ENCODE data around the gene RHO. TPM values are rescaled to one million over a fixed set of nuclear protein-coding genes. Genes with fewer than 3 reads are reported as not detected.
"Not testable (repeated sequence)": the region's sequence is repeated elsewhere in the genome, so short reads cannot be mapped to it uniquely, and the experiment has no call there.

RHO gene
- total RNA-seq: not detected

DNA sequence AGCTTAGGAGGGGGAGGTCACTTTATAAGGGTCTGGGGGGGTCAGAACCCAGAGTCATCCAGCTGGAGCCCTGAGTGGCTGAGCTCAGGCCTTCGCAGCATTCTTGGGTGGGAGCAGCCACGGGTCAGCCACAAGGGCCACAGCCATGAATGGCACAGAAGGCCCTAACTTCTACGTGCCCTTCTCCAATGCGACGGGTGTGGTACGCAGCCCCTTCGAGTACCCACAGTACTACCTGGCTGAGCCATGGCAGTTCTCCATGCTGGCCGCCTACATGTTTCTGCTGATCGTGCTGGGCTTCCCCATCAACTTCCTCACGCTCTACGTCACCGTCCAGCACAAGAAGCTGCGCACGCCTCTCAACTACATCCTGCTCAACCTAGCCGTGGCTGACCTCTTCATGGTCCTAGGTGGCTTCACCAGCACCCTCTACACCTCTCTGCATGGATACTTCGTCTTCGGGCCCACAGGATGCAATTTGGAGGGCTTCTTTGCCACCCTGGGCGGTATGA is at the start of gene RHO:
TSS of gene RHO (plus strand) at position 51 of the 512 bp plus-strand sequence. CDS start at position 146, 95 bp downstream.
- Histone ChIP-seq H3K36me3 (no peaks in the 10 kb centered on the region), H3K4me1 (peaks cover 11% of the 10 kb centered on the region), H3K27me3 (no peaks in the 10 kb centered on the region), H3K9me3 (no peaks in the 10 kb centered on the region), H3K4me3 (no peak within 1 kb of the TSS), H3K27ac (no peak within 1 kb of the TSS)
- no peak for DNase-seq (ENCODE audit: low spot score in 2 of 2)
- TF ChIP-seq POLR2A (IDR thresholded peaks at IDR 0.05) (no peak), EP300 (IDR thresholded peaks at IDR 0.05) (no peak), POLR2AphosphoS5 (IDR thresholded peaks at IDR 0.05) (no peak)
- TF ChIP-seq, protein P1, sequence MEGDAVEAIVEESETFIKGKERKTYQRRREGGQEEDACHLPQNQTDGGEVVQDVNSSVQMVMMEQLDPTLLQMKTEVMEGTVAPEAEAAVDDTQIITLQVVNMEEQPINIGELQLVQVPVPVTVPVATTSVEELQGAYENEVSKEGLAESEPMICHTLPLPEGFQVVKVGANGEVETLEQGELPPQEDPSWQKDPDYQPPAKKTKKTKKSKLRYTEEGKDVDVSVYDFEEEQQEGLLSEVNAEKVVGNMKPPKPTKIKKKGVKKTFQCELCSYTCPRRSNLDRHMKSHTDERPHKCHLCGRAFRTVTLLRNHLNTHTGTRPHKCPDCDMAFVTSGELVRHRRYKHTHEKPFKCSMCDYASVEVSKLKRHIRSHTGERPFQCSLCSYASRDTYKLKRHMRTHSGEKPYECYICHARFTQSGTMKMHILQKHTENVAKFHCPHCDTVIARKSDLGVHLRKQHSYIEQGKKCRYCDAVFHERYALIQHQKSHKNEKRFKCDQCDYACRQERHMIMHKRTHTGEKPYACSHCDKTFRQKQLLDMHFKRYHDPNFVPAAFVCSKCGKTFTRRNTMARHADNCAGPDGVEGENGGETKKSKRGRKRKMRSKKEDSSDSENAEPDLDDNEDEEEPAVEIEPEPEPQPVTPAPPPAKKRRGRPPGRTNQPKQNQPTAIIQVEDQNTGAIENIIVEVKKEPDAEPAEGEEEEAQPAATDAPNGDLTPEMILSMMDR (IDR thresholded peaks at IDR 0.05): no peak
- WGBS: 89% methylated on average over 18 of the region's 18 CpGs

DNA sequence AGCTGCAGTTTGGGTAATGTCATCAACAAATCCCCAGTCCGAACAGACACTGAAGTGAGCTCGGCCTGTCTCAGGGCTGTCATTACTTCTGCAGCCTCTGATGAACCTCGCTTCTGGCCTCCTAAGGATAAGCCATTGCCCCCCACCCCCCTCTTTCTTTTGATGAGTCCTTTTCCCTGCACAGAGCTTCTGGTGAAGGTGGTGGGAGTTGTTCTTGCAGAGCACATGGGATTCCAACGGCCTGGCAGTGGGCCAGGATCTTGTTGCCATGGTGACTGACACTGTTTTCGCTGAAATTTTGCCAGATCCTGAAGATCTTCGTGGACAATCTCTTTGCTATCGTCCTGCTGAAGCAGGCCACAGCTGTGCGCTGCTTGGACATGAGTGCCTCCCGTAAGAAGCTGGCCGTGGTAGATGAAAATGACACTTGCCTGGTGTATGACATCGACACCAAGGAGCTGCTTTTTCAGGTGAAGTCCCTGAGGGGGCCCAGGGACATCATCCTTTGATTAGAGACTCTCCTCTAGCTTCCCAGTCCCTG is 47.1 kb upstream of the RHO start:
- H3K36me3 ChIP-seq: peaks cover 56% of the 10 kb centered on the region
- not testable (repeated sequence) for H3K27me3 ChIP-seq; DNase-seq (ENCODE audit: low spot score in 2 of 2); H3K4me3 ChIP-seq; H3K9me3 ChIP-seq
- peak overlapping the region; percentile 66 for H3K27ac ChIP-seq
- H3K4me1 ChIP-seq: peaks cover 43% of the 10 kb centered on the region
- WGBS: 62% methylated on average over 4 of the region's 11 CpGs

- peaks cover 51% of the 10 kb centered on the region for H3K36me3 ChIP-seq
- no peaks in the 10 kb centered on the region for H3K27me3 ChIP-seq
- H3K4me3 ChIP-seq: no peak overlapping the region
- peaks cover 49% of the 10 kb centered on the region for H3K4me1 ChIP-seq
- peak overlapping the region; percentile 66 for H3K27ac ChIP-seq
- DNase-seq (ENCODE audit: low spot score in 2 of 2): peak; percentile 86 to 88
- no peaks in the 10 kb centered on the region for H3K9me3 ChIP-seq
- TF ChIP-seq POLR2AphosphoS5 (IDR thresholded peaks at IDR 0.05) (peak in 1 of 3 donors; percentile 72), POLR2A (IDR thresholded peaks at IDR 0.05) (no peak)
- TF ChIP-seq, protein P1 (IDR thresholded peaks at IDR 0.05): no peak
- 37% methylated on average over 12 of the region's 12 CpGs for WGBS
These were observed 46.6 kb upstream of the RHO start for GRCh38 chr3:129481766-129482332.

- WGBS: 78% methylated on average over 1 of the region's 1 CpG
- no peaks in the 10 kb centered on the region for H3K27me3 ChIP-seq
- no peak for TF ChIP-seq EP300 (IDR thresholded peaks at IDR 0.05)
- TF ChIP-seq POLR2A (IDR thresholded peaks at IDR 0.05): no peak
- TF ChIP-seq, protein P1 (IDR thresholded peaks at IDR 0.05): no peak
- no peak for TF ChIP-seq POLR2AphosphoS5 (IDR thresholded peaks at IDR 0.05)
- peaks cover 42% of the 10 kb centered on the region for H3K36me3 ChIP-seq
- H3K4me1 ChIP-seq: peaks cover 57% of the 10 kb centered on the region
- H3K9me3 ChIP-seq: no peaks in the 10 kb centered on the region
- H3K4me3 ChIP-seq: no peak overlapping the region
- no peak for DNase-seq (ENCODE audit: low spot score in 2 of 2)
- peak overlapping the region; percentile 66 for H3K27ac ChIP-seq
These were observed 45.7 kb upstream of the RHO start for GRCh38 chr3:129482721-129483120.

DNA sequence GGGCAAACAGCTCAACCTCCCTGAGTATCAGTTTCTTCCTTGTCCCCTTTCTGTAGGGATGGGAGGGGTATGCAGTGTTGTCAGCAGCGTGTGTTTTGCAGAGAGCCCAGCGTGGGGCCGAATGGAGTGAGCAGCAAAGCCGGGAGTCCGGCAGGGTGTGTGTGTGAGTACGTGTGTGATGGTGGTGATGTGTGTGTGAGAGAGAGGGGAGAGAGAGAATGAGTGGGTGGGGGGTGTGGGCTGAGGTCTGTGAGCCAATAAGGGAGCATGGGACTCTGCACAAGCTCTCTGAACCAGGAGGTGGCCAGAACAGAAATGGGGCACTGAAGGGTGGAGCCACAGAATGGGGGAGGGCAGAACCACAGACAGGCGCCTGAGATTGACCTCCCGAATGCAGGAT is 44.6 kb upstream of the RHO start:
- no peak overlapping the region for H3K27ac ChIP-seq
- no peaks in the 10 kb centered on the region for H3K9me3 ChIP-seq
- H3K4me1 ChIP-seq: peaks cover 62% of the 10 kb centered on the region
- WGBS: 90% methylated on average over 8 of the region's 8 CpGs
- TF ChIP-seq POLR2AphosphoS5 (IDR thresholded peaks at IDR 0.05) (no peak), EP300 (IDR thresholded peaks at IDR 0.05) (no peak), POLR2A (IDR thresholded peaks at IDR 0.05) (no peak)
- TF ChIP-seq, protein P1 (IDR thresholded peaks at IDR 0.05): no peak
- no peaks in the 10 kb centered on the region for H3K27me3 ChIP-seq
- no peak for DNase-seq (ENCODE audit: low spot score in 2 of 2)
- H3K4me3 ChIP-seq: no peak overlapping the region
- peaks cover 33% of the 10 kb centered on the region for H3K36me3 ChIP-seq

GRCh38 chr3:129485146-129485545 is 43.3 kb upstream of the RHO start:
- not testable (repeated sequence) for H3K27me3 ChIP-seq; H3K9me3 ChIP-seq; H3K4me3 ChIP-seq; DNase-seq (ENCODE audit: low spot score in 2 of 2)
- 77% methylated on average over 6 of the region's 6 CpGs for WGBS
- Histone ChIP-seq H3K27ac (peak overlapping the region; percentile 13), H3K36me3 (peaks cover 26% of the 10 kb centered on the region), H3K4me1 (peaks cover 64% of the 10 kb centered on the region)
